Measurements from ENCODE around the gene GNG3. TPM values are rescaled to one million over a fixed set of nuclear protein-coding genes. Genes with fewer than 3 reads are reported as not detected.

GNG3 gene
- total RNA-seq, 1 donor from 2014 or later = not detected

DNA sequence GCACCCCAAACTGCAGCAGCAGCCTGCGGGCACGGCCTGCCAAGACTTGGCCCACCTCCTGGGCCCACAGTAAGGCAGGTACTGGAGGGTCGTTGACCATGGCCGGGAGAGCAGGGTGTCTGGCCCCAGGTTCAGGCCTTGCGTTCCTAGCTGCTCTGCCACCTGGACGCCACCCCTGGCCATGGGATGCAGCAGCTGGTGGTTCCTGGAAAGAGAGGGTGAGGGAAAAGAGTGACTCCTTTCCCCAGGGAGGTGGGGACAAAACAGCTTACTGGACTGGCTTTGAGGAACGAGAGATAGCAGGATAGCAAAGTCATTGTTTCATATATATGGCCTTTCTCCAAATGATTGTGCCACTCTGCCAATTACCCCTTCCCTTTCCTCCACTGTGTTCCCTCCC is 2.1 kb upstream of the GNG3 start:
- peak overlapping the region; percentile 50 for H2AFZ ChIP-seq (ENCODE audit: low read depth, low read length)
- no peaks in the 10 kb centered on the region for H3K9me3 Mint-ChIP-seq (ENCODE audit: unreplicated experiment)

DNA sequence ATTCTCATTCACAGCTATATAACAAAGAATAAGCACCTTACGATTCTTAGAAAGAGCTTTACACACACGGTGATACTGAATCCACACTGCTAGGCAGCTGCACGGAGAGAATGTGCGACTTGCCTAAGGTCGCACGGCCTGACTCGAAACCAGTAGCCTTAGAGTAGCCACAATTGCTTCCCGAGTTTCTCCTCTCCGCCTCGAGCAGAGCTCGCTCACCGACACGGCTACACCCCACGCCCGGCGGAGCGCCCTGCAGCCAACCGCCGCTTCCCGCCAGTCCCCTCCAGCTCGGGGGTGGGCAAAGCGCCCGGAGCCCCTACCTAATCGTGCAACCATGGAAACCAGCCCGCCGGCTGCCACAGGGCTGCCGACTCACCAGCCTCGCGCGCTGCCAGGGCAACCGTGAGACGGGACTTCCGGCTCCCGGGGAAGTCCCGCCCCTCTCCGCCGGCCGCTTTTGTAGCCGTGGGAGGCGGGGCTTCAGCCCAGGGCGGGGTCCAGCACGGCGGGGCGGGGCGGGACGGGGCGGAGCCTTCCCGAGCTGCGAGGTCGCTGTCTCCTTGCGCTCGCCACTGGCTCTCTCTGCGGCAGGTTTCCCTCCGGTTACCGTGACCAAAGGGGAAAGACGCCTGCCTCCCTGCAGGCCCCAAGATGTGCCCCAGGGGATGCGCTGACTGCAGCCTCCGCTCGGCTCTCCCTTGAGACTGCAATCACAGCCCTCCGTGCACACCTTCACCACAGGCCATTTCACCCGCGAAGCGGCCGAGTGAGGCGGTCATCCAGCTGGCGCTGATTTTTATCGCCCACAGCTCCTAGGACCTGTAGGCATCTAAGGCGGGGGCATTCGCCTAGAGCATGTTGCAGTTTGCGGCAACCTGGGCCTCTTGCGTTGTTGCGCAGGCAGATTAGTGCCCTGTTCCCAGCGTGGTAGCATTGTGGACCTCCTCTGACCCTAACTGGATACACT is 1.3 kb upstream of the GNG3 start:
- Histone ChIP-seq H3K27me3 (ENCODE audit: insufficient read depth, low read length) (no peaks in the 10 kb centered on the region), H3K36me3 (ENCODE audit: insufficient read depth, low read length) (peaks cover 14% of the 10 kb centered on the region), H3K9ac (ENCODE audit: low read length) (peak overlapping the region; percentile 86), H4K20me1 (ENCODE audit: insufficient read depth, low read length) (no peaks in the 10 kb centered on the region), H3K4me3 (ENCODE audit: insufficient read depth, low read depth, low read length) (peak overlapping the region; percentile 77), H3K9me3 (ENCODE audit: insufficient read depth, low read depth, low read length) (no peaks in the 10 kb centered on the region), H3K4me1 (ENCODE audit: insufficient read depth, low read length) (peaks cover 34% of the 10 kb centered on the region), H3K79me2 (ENCODE audit: insufficient read depth, low read length) (peaks cover 5% of the 10 kb centered on the region), H3K4me2 (ENCODE audit: low read length) (peak overlapping the region; percentile 94), H3K27ac (ENCODE audit: low read depth, low read length) (peak overlapping the region; percentile 70), H2AFZ (ENCODE audit: low read depth, low read length) (peak overlapping the region; percentile 50)
- Mint-ChIP-seq H3K9me3 (ENCODE audit: unreplicated experiment) (no peaks in the 10 kb centered on the region), H3K4me3 (ENCODE audit: unreplicated experiment) (peak overlapping the region; percentile 87), H3K27me3 (ENCODE audit: low read depth, unreplicated experiment) (no peaks in the 10 kb centered on the region), H3K36me3 (ENCODE audit: low read depth, unreplicated experiment) (peaks cover 15% of the 10 kb centered on the region), H3K4me1 (ENCODE audit: low read depth, unreplicated experiment) (peaks cover 28% of the 10 kb centered on the region), H3K27ac (ENCODE audit: unreplicated experiment) (peak overlapping the region; percentile 93)
- TF ChIP-seq, protein P1, sequence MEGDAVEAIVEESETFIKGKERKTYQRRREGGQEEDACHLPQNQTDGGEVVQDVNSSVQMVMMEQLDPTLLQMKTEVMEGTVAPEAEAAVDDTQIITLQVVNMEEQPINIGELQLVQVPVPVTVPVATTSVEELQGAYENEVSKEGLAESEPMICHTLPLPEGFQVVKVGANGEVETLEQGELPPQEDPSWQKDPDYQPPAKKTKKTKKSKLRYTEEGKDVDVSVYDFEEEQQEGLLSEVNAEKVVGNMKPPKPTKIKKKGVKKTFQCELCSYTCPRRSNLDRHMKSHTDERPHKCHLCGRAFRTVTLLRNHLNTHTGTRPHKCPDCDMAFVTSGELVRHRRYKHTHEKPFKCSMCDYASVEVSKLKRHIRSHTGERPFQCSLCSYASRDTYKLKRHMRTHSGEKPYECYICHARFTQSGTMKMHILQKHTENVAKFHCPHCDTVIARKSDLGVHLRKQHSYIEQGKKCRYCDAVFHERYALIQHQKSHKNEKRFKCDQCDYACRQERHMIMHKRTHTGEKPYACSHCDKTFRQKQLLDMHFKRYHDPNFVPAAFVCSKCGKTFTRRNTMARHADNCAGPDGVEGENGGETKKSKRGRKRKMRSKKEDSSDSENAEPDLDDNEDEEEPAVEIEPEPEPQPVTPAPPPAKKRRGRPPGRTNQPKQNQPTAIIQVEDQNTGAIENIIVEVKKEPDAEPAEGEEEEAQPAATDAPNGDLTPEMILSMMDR (IDR thresholded peaks at IDR 0.05; ENCODE audit: insufficient read depth, low read depth, low read length) = no peak
- no peak for TF ChIP-seq EZH2 (IDR thresholded peaks at IDR 0.05; ENCODE audit: insufficient read depth, low read length)
- FAIRE-seq = no peak
- peak; percentile 85 for DNase-seq (ENCODE audit: low read depth)

More for the DNA sequence above, 2.1 kb upstream of the GNG3 start:
- TF ChIP-seq, protein P1 (IDR thresholded peaks at IDR 0.05; ENCODE audit: insufficient read depth, low read depth, low read length) = no peak
- no peak for TF ChIP-seq EZH2 (IDR thresholded peaks at IDR 0.05; ENCODE audit: insufficient read depth, low read length)
- H3K4me1 Mint-ChIP-seq (ENCODE audit: low read depth, unreplicated experiment) = peaks cover 28% of the 10 kb centered on the region
- Histone ChIP-seq H3K79me2 (ENCODE audit: insufficient read depth, low read length) (peaks cover 5% of the 10 kb centered on the region), H3K27ac (ENCODE audit: low read depth, low read length) (peak overlapping the region; percentile 70), H4K20me1 (ENCODE audit: insufficient read depth, low read length) (no peaks in the 10 kb centered on the region), H3K4me3 (ENCODE audit: insufficient read depth, low read depth, low read length) (peak overlapping the region; percentile 77), H3K4me2 (ENCODE audit: low read length) (peak overlapping the region; percentile 94), H3K36me3 (ENCODE audit: insufficient read depth, low read length) (peaks cover 13% of the 10 kb centered on the region), H3K27me3 (ENCODE audit: insufficient read depth, low read length) (no peaks in the 10 kb centered on the region), H3K9ac (ENCODE audit: low read length) (peak overlapping the region; percentile 86), H3K9me3 (ENCODE audit: insufficient read depth, low read depth, low read length) (no peaks in the 10 kb centered on the region), H3K4me1 (ENCODE audit: insufficient read depth, low read length) (peaks cover 34% of the 10 kb centered on the region)
- FAIRE-seq = no peak
- H3K27me3 Mint-ChIP-seq (ENCODE audit: low read depth, unreplicated experiment) = no peaks in the 10 kb centered on the region
- peak overlapping the region; percentile 87 for H3K4me3 Mint-ChIP-seq (ENCODE audit: unreplicated experiment)
- no peak for DNase-seq (ENCODE audit: low read depth)
- peak overlapping the region; percentile 89 for H3K27ac Mint-ChIP-seq (ENCODE audit: unreplicated experiment)
- H3K36me3 Mint-ChIP-seq (ENCODE audit: low read depth, unreplicated experiment) = peaks cover 11% of the 10 kb centered on the region

All from astrocyte (in vitro differentiated cells and primary cell).